Peyer's patch (tissue), 4 donors: Measurements from ENCODE around the gene LRRC47. TPM values are rescaled to one million over a fixed set of nuclear protein-coding genes. Genes with fewer than 3 reads are reported as not detected.

Experiments
- DNase-seq, 3 donors: peaks; one replicate each; pipeline ENCODE4 v3.0.0-alpha.2; 2017 to 2019
- H3K27ac ChIP-seq, 4 donors: fragments of 200-600 bp; sonication (generic); one replicate each; pipeline ENCODE4 v1.5.1; 2016 to 2019
- H3K27me3 ChIP-seq, 2 donors: fragments of 200-600 bp; sonication (generic); one replicate each; pipeline ENCODE4 v1.5.1; 2019
- H3K36me3 ChIP-seq, 3 donors: fragments of 200-600 bp; sonication (generic); one replicate each; pipeline ENCODE4 v1.5.1; 2016 to 2019
- H3K4me1 ChIP-seq, 4 donors: fragments of 200-600 bp; sonication (generic); one replicate each; pipeline ENCODE4 v1.5.1; 2016 to 2019
- H3K4me3 ChIP-seq, 4 donors: fragments of 200-600 bp; sonication (generic); 1 replicate in 3 of 4; 2 replicates in 1 of 4; pipeline ENCODE4 v1.5.1; 2016 to 2019; ENCODE audit warnings: mild to moderate bottlenecking in 1 of 4
- H3K9me3 ChIP-seq, 4 donors: fragments of 200-600 bp; sonication (generic); one replicate each; pipeline ENCODE4 v1.5.1; 2016 to 2019; ENCODE audit warnings: mild to moderate bottlenecking in 1 of 4
- POLR2A ChIP-seq, 2 donors: fragments of 450-650 bp; IDR thresholded peaks; one replicate each; pipeline ENCODE4 v1.5.1; 2017; ENCODE audit warnings: antibody characterized with exemption in 2 of 2, mild to moderate bottlenecking in 2 of 2, moderate library complexity in 2 of 2
- total RNA-seq, 4 donors: library from RNA; depleted of rRNA; stranded (reverse); fragments of >200 nt; gene quantifications; one replicate each; pipeline ENCODE4 v1.1.0, GENCODE V29; 2016
- TF ChIP-seq, protein P1 (sequence below), 6 experiments: fragments of 450-650 bp in 4 of 6; fragments of 200-600 bp in 2 of 6; sonication (generic) in 1 of 6; IDR thresholded peaks; one replicate each; pipeline ENCODE4 v1.5.1; 2017 to 2019; ENCODE audit warnings: antibody characterized with exemption in 6 of 6, mild to moderate bottlenecking in 3 of 6, moderate library complexity in 1 of 6

The LRRC47 gene
- total RNA-seq, 4 donors from 2014 or later, result 31.3 to 99.0 (median 40.8) TPM

DNA sequence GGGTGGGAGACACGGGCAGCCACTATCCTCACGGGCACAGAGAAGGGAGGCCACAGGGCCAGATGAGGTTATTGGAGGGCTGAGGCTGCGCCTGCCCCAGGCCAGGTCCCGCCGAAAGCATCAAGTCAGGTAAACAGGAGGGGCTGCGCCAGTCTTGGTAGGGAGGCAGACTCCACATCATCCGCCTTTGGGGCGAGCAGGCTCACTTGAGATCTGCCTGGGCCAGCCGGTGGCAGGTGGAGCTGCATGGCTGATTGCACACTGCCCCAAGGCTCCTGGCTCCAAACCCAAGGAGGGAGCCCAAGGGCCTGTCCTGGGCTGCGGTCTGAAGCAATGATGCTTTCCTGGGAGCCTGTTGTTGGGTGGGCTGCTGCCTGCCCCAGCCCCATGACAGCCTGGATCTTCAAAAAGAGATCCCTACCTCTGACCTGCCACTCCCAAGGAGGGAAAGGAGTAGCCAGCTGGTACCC is 19.2 kb downstream of the LRRC47 start:
- no peak overlapping the region for H3K27ac ChIP-seq
- DNase-seq, result no peak
- no peak overlapping the region for H3K4me3 ChIP-seq
- TF ChIP-seq, protein P1, sequence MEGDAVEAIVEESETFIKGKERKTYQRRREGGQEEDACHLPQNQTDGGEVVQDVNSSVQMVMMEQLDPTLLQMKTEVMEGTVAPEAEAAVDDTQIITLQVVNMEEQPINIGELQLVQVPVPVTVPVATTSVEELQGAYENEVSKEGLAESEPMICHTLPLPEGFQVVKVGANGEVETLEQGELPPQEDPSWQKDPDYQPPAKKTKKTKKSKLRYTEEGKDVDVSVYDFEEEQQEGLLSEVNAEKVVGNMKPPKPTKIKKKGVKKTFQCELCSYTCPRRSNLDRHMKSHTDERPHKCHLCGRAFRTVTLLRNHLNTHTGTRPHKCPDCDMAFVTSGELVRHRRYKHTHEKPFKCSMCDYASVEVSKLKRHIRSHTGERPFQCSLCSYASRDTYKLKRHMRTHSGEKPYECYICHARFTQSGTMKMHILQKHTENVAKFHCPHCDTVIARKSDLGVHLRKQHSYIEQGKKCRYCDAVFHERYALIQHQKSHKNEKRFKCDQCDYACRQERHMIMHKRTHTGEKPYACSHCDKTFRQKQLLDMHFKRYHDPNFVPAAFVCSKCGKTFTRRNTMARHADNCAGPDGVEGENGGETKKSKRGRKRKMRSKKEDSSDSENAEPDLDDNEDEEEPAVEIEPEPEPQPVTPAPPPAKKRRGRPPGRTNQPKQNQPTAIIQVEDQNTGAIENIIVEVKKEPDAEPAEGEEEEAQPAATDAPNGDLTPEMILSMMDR (IDR thresholded peaks at IDR 0.05), result no peak
- no peak for TF ChIP-seq POLR2A (IDR thresholded peaks at IDR 0.05)
- H3K27me3 ChIP-seq, result no peaks in the 10 kb centered on the region
- H3K4me1 ChIP-seq, result peaks cover 5 to 25% (median 11%) of the 10 kb centered on the region in 4 donors
- peaks cover 0 to 28% (median 0%) of the 10 kb centered on the region in 3 donors for H3K36me3 ChIP-seq
- H3K9me3 ChIP-seq, result no peaks in the 10 kb centered on the region

DNA sequence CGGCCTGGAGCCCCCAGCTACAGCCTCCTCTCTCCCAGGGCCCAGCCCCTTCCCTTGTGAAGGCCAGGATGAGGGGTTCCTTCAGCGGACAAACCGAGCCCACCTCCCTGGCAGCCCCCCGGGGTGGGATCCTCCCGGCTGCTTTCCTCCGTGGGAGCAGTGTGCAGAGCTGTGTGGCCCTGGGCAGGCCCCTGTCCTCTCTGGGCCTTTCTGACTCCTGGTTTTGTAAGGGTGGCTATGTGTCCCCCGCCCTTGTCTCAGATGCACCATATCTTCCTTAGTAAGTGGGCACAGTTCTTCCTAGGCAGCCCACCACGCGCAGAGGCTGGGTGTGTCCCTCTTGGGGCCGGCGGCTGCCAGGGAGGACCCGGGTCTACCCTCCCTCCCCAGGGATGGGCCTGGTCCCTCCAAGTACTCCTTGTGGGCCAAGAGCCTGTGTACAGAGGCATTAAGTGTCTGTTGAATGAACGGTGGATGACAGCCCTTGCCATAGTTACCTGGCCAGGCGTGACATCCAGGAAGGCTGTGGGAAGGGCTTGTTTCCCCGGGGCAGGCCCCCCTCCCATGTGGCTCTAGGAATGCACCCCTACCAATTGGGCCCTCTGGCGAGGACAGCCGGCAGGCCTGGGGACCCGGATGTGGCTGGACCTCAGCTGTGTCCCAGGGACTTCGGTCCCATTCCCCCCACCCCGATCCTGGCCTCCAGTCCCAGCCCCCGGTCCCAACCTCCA is 19.9 kb downstream of the LRRC47 start:
- TF ChIP-seq, protein P1 (IDR thresholded peaks at IDR 0.05), result no peak
- no peak for TF ChIP-seq POLR2A (IDR thresholded peaks at IDR 0.05)
- H3K27ac ChIP-seq, result no peak overlapping the region
- no peak overlapping the region for H3K4me3 ChIP-seq
- H3K36me3 ChIP-seq, result peaks cover 0 to 21% (median 0%) of the 10 kb centered on the region in 3 donors
- peaks cover 8 to 32% (median 17%) of the 10 kb centered on the region in 4 donors for H3K4me1 ChIP-seq
- peaks cover 0 to 3% of the 10 kb centered on the region in 2 donors for H3K27me3 ChIP-seq
- H3K9me3 ChIP-seq, result no peaks in the 10 kb centered on the region
- no peak for DNase-seq

DNA sequence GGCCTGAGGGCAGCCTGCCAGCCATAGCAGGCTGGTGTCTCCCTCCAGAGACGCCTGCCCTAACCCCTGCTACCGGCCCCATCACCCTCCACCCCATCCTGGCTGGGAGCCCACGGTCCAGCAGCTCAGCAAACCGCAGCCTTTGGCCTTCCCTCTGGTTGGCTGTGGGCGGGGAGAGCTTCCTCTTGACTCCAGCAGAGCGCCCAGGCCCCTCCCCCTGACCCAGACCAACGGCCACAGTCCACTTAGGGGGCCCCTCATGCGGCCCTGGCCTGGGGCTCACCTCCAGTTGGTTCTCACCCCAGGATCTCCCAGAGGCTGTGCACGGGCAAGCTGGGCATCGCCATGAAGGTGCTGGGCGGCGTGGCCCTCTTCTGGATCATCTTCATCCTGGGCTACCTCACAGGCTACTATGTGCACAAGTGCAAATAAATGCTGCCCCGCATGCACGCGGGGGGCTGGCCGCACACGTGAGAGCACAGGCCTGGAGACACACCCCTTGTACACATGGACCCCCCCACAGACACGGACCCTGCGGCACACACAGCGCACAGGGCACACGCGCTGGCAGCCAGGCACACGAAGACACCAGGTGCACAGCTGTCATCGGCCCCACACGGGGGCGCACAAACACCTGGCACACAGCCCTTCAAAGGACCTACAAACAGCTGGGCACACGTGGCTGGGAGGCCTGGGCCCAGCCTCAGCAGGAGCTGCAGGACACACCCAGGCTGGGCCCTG is 20.6 kb downstream of the LRRC47 start:
- H3K4me3 ChIP-seq, result peak overlapping the region in 2 of 4 donors; percentile 3 to 6
- peaks cover 8 to 37% (median 19%) of the 10 kb centered on the region in 4 donors for H3K4me1 ChIP-seq
- TF ChIP-seq, protein P1 (IDR thresholded peaks at IDR 0.05), result peak in 4 of 6 experiments; percentile 48 to 60 (median 52)
- no peak for TF ChIP-seq POLR2A (IDR thresholded peaks at IDR 0.05)
- peak; percentile 68 to 76 (median 75) for DNase-seq
- H3K27me3 ChIP-seq, result peaks cover 0 to 3% of the 10 kb centered on the region in 2 donors
- no peaks in the 10 kb centered on the region for H3K9me3 ChIP-seq
- peaks cover 0 to 14% (median 0%) of the 10 kb centered on the region in 3 donors for H3K36me3 ChIP-seq
- peak overlapping the region in 1 of 4 donors; percentile 31 for H3K27ac ChIP-seq

DNA sequence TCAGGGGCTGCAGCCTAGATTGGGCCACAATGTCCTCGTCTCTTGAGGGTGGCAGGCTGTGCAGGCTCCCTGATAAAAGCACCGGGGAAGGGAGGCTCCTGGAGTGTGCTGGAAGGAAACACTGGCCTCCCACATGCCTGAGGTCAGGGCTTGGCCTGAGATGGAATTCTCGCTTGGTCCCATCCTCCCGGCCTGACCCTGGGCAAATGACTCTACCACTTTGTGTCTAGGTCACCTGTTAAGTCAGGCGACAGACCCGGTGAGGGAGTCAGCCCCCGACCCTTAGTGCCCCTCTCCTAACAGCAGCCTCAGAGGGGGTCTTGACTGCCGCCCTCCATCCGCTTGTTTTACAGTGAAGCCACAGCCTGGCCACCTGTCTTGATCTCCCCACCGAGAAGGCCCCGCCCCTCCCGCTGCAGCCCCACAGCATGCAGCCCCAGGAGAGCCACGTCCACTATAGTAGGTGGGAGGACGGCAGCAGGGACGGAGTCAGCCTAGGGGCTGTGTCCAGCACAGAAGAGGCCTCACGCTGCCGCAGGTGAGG is 21.3 kb downstream of the LRRC47 start:
- H3K4me3 ChIP-seq, result peak overlapping the region in 1 of 4 donors; percentile 6
- peaks cover 0 to 3% of the 10 kb centered on the region in 2 donors for H3K27me3 ChIP-seq
- peaks cover 8 to 37% (median 19%) of the 10 kb centered on the region in 4 donors for H3K4me1 ChIP-seq
- no peaks in the 10 kb centered on the region for H3K9me3 ChIP-seq
- peak overlapping the region in 1 of 4 donors; percentile 31 for H3K27ac ChIP-seq
- peak in 1 of 3 donors; percentile 51 for DNase-seq
- TF ChIP-seq, protein P1 (IDR thresholded peaks at IDR 0.05), result no peak
- TF ChIP-seq POLR2A (IDR thresholded peaks at IDR 0.05), result no peak
- peaks cover 0 to 7% (median 0%) of the 10 kb centered on the region in 3 donors for H3K36me3 ChIP-seq

DNA sequence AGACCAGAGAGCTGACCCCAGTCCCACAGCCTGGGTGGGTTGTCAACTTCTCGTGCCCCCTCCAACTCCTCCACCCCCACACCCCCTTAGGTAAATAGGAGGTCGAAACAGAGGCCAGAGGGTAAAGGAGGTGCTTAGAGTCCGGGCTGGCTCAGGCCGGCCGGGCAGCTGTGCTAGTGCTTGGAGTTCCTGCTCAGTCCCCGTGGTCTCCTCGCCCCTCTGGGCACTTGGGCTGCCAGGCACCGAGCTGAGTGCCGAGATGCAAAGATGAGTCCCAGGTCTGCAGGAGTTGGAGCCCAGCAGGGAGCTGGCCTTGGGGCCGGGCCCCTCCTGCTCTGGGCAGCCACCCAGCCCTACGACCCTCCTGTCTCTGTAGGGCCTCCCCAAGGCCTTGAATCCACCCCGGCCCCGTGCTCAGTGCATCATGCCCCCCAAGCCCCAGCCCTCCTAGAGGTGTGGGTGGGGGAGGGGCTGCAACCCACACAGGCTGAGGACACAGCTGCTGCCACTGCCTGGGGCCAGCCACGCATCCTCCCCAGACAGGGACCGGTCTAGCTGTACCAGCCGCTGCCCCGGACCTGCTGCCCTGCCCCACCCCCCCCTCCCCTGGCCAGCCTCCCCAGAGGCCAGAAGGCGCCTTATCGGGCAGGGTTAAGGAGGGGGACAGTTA is 21.9 kb downstream of the LRRC47 start:
- H3K27ac ChIP-seq, result peak overlapping the region in 1 of 4 donors; percentile 31
- TF ChIP-seq POLR2A (IDR thresholded peaks at IDR 0.05), result no peak
- TF ChIP-seq, protein P1 (IDR thresholded peaks at IDR 0.05), result no peak

More for the DNA sequence above, 21.9 kb downstream of the LRRC47 start:
- Histone ChIP-seq H3K4me3 (no peak overlapping the region), H3K4me1 (peaks cover 8 to 37% (median 19%) of the 10 kb centered on the region in 4 donors), H3K27me3 (peaks cover 0 to 3% of the 10 kb centered on the region in 2 donors), H3K9me3 (no peaks in the 10 kb centered on the region), H3K36me3 (peaks cover 0 to 1% (median 0%) of the 10 kb centered on the region in 3 donors)
- no peak for DNase-seq
